Stimulated activated CD4-positive, alpha-beta T cell treated with anti-CD3 and anti-CD28 coated beads, Interleukin-15, amount 100 ng/mL, for 24 hours (primary cell): ENCODE results near the gene DAB1.
"Not testable (repeated sequence)": the region's sequence is repeated elsewhere in the genome, so short reads cannot be mapped to it uniquely, and the experiment has no call there.

Source experiments
- DNase-seq: peaks from one replicate; pipeline ENCODE4 v3.0.0-alpha.2; 2020

DAB1 gene

GRCh38 chr1:57109247-57109646, 314.6 kb downstream of the DAB1 start:
- no peak for DNase-seq

DNA sequence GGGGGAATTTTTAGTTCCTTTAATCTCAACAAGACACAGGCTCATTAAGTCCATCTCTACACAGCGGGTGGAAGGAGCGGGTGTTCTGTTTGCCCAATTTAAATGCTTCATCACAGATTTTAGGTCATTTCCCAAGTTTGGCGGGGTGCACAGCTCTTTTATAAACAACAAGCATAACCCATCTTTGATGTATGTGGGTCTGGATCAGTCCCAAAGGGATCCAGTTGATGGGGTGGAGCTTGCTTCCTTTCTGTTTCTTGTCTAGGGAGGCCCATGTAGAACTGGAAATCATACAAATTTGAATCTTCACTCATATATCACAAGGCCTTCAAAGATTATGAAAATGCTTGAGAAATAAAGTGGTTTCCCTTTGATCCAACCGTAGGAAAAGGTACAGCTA, 317.6 kb downstream of the DAB1 start:
- no peak for DNase-seq

DNA sequence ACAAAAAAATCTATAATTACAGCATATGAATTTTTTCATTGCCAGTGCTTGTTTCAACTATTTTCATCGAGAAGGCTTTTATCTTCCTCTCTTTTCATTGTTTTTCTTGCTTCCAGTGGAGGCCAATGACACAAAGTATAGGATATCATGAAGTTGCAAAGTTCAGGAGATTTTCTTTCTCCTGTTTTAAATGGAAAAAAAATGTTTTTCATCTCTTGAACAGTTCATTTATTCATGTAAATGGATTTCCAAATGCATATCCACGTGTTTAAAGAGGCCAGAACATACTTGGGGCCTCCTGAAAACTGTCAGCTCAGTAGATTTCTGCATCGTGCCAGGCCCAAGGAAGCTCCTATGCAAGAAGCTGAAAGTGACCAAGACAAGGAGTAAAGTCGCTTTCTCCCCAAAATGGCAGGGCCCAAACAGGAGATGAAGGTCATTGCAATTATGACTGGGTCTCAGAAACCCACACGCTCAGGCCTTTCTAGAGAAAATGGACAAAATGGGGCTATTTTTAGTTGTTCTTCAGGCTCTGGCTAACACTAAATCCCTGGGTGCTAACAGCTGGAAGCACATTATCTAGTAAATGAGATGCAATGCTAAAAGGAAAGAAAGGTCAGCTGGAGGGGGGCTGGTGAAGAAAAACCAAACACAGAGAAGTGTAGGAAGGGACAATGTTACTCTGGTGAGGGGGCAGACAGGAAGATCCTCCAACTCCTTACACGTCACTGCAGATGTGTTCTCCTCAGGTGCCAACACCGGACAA, 321.1 kb downstream of the DAB1 start:
- DNase-seq: no peak

- DNase-seq: no peak
These were observed 322.7 kb downstream of the DAB1 start for GRCh38 chr1:57101209-57101608.

GRCh38 chr1:57094749-57095148, 329.1 kb downstream of the DAB1 start:
- DNase-seq: no peak

GRCh38 chr1:57093122-57093521, 330.7 kb downstream of the DAB1 start:
- no peak for DNase-seq

GRCh38 chr1:57091642-57092041, 332.2 kb downstream of the DAB1 start:
- no peak for DNase-seq

DNA sequence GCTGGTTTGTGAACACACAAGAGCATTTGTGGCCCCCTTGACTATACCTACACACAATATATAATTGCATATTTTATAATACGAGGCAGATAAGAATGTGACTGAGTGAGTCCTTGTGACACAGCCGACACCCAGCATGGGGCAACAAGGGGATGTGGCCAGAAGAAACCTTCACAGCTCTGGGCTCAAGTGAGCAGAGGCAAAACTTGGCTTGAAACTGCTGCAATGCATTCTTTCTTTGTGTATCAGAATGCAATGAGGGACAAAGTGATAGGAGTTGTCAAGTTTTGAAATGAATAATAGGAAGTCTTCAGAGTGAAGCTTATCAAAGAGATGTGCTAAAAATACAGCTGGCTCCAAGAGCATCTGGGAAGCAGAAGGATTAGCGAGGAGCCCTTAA, 334.0 kb downstream of the DAB1 start:
- DNase-seq: no peak

DNA sequence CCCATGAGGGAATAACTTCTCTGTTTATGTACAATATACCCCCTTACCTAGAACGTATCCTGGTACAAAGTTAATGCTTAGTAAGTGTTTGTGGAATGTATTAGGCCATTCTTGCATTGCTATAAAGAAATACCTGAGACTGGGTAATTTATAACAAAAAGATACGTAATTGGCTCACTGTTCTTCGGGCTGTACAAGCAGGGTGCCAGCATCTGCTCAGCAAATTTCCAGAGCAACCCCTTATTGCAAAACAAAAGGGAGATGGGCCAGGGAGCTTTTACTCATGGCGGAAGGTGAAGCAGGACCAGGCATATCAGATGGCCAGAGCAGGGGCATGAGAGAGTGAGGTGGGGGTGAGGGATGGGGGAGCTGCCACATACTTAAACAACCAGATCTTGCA, 334.6 kb downstream of the DAB1 start:
- no peak for DNase-seq

- no peak for DNase-seq
These were observed 335.2 kb downstream of the DAB1 start for GRCh38 chr1:57088653-57089052.

DNA sequence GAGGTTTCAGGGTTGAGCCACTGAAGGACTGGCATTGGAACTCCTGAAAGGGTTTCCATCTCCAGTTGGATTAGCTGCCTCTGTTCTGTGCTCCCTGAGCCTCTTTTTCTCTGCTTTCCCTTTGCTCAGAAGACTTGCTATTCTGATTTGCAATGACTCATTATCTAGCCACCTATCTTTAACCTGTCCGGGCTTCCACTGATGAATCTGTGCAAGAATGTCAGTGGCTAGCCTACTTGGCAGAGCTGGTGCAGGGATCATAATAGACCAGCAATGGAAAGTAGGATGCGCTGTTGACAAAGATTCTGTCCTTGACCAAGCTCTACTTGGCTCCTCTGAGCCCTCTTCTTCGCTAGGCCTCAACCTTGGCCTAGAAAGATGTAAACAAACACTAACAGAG, 336.2 kb downstream of the DAB1 start:
- not testable (repeated sequence) for DNase-seq

DNA sequence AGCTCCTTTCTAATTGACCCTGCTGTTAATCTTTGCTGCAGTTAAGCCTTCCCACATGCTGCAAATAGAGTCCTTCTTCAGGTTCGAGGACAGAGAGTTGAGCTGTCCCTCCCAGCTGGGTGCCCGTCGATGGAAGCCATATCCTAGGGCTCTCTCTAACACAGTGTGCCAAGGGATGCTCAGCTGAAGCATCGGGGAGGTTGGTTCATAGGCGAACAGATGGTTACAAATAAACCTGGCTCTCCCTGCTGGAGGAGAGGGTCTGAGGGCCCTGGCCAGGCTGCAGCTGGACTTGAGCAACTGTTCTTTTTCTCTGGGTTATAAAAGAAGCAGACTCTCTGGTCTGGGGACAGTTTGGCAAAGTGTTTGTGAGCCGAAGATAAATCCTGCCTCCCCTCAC, 337.7 kb downstream of the DAB1 start:
- no peak for DNase-seq

DNA sequence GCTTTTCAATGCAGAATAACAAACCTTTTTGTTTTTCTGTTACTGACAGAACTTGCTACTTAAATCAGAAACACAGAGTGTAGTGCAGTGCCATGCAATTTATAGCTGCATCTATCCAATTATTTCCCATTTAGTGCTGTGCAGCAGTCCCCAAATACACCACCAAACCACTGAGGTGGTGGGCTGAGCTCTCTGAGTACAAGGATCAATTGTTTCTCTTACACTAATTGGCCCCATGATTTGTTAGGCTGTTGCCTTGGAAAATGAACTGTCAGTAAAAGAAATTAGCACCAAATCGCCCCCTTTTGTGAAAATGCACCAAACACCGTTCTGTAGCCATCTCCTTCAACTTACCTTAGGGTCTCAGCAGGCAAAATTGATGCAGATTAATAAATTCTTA, 339.2 kb downstream of the DAB1 start:
- no peak for DNase-seq

GRCh38 chr1:57082711-57083439, 341.0 kb downstream of the DAB1 start:
- DNase-seq: no peak

DNA sequence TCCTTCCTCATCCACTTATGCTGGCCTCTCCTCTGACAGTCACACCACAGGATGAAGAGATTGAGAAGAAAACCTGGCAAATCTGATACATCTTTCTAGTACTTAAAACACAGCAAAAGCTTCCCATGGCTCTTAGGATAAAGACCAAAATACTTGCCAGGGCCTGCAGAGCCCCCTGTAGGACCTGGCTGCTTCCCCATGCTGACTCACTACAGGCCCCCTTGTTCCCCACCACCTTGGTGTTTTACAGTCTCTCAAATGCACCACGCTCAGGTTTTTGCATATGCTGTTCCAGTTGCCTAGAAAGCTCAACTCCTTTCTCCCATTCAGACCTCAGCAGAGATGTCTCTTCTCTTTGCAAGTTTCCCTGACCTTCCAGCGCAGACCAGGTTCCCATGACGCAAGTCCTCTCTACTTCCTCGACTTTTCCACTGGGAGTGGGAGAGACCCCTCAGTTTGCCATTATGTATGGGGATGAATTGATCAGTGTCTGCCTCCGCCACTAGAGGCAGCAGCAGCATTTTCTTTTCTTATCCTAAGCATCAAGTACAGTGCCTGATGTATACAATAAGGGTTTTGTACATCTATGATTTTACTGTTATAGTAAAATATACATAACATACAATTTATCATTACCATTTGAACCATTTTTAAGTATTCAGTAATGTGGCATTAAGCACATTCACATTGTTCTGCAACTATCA, 344.3 kb downstream of the DAB1 start:
- peak; percentile 3 for DNase-seq

DNA sequence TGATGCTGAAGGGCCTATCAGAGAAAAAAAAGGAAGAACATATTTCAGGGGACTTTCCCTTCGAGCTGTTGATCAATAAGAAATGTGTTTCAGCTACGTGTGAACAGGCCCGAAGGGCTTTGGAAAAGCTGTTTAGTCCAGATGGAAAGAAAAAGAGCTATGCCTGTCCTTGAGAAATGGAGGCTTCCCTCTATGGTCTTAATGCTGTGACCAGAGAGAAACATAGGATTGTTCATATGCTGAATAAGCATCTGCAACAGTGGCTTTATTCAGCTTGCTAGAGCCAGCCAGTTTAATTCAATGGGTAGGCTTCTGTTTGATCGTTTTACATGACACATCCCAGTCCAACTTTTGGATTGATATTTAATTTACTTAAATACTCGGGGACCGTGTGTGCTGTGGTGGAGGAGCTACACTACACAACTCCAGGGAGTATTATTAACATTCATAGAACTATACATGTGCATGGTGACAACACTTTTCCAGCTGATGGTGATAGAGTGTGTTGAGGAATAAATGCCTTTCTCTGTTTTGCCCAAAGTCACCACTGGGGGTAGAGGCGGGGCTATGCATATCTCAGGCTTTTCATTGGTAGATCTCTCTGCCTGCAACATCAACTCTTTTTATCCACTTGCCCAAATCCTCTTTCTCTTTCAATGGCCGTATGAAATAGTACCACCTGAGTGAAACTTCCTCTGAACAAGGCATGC, 351.3 kb downstream of the DAB1 start:
- no peak for DNase-seq

DNA sequence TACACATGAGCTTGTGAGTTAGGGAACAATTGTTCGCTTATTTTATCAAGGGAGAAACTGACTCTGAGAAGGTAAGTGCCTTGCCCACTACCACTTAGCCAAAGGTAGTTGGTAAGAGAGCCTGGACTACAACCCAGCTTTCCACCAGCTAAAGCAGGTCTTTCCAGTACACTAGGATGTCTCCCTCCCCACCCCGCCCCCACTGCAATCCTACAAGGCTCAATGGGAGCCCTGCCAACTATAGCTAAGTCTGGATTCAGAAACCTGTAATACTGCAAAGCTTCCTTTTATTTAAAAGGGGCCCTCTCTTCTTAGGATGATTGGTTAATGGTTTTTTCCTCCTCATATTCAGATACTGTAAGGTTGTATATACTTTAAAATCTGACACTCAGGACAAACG, 356.0 kb downstream of the DAB1 start:
- no peak for DNase-seq

GRCh38 chr1:57066980-57067610, 356.8 kb downstream of the DAB1 start:
- no peak for DNase-seq

GRCh38 chr1:57065442-57065841, 358.4 kb downstream of the DAB1 start:
- no peak for DNase-seq

DNA sequence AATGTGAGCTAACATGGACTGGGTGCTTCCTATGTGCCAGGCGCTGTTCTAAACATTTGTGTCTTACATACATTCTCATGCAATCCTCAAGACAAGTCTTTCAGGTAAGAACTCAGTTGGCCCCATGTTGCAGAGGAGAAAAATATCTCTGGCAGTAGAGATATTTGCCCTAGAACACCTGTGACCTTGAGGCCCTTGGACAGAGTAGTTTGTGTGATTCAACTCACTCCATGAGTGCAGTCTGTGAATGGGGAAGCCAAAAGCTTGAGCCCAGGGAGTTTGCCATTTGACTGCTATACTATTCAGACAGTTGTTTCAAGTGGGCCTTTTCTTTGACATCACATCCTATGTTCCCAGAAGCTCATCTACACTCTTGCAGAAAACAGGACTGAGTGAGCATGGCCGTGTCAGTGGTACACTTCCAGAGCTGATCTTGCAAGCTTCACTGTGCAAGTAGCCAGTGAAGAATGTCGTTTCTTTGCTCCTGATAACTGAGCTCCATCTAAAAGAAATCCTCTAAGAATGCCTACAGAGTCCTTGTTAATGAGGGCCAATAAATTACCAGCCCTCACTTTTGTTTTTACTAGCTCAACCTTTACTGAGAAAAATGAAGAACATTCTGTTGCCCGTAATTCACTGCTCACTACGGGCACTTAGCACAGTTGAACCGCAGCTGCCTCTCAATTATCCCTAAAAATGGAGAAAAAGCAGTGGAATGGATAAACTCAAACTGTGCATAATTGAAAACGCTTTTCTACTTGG, 359.3 kb downstream of the DAB1 start:
- DNase-seq: no peak

GRCh38 chr1:57063406-57064125, 360.3 kb downstream of the DAB1 start:
- DNase-seq: no peak
